NCI-H2029 (cell line): ENCODE data around the gene JPH4.

Experiments
- DNase-seq: peaks from one replicate; lab custom pipeline; 2025; lab: John Stamatoyannopoulos, UW

Gene JPH4

DNA sequence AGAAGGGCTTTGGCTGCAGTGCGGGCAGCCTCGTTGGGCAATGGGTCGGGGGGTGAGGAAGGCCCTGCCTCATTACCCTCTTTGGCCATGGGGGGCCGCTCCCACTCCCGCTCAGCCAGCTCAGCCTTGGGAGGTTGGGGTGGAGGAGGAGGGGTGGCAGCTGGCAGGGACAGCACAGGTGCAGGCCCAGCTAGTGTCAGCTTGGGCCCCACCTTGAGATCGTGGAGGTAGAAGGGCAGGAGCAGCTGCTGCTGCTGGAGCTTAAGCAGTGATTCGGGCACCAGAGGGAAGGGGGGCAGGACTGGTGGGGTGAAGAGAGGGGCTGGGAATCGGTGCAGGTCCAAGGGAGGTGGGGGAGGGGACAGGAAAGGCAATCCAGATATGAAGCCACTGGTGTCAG is 53.0 kb downstream of the JPH4 start:
- no peak for DNase-seq

DNA sequence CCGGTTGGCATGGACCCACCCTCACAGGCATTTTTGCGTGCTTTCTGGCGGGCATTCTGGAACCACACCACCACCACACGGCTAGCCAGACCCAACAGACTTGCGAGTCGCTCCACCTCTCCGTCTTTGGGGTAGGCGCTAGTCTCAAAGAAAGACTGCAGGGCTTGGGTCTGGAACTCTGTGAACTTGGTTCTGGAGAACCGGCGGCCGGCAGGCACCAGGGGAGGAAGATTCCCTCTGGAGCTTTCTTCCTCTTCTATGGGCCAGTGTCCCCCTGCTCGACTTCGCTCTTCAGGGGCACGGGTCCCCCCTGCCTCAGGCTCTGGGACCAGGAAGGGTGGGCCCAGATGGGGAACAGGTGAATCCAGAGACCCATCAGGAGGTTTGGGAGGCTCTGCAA is 53.6 kb downstream of the JPH4 start:
- no peak for DNase-seq

DNA sequence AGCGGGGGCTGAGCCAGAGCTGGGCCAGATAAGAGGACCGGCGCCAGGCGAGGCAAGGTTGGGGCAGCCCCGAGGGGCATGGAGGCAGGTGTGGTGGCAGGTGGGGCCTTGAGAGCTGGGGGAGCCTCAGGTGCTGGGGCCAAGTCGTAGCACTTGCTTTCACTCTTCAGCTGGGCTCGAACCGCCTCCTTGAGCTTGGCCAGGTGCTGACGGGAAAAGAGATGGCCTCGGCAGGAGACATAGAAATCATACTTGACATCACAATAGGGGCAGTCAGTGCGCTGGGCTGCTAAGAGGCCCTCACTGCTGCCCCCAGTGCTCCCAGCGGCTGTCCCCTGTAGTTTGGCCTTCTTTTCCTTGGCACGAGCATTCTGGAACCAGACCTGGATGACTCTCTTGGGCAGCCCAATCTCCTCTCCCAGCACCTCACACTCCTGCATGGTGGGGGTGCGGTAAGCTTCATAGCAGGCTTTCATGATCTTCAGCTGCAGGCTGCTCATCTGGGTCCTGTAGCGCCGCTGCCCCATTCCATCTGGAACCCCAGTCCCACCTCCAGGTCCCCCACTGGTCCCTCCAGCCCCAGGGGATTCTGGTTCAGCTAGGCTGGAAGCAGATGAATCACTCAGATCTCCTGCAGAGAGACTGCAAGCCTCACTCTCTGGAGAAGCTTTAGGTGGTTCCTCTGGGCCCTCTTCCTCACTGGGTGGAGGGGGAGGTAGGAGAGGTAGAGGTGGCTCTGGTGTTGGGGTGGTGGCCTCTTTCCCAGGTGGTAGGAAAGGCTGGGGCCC is 55.2 kb downstream of the JPH4 start:
- DNase-seq, result no peak

DNA sequence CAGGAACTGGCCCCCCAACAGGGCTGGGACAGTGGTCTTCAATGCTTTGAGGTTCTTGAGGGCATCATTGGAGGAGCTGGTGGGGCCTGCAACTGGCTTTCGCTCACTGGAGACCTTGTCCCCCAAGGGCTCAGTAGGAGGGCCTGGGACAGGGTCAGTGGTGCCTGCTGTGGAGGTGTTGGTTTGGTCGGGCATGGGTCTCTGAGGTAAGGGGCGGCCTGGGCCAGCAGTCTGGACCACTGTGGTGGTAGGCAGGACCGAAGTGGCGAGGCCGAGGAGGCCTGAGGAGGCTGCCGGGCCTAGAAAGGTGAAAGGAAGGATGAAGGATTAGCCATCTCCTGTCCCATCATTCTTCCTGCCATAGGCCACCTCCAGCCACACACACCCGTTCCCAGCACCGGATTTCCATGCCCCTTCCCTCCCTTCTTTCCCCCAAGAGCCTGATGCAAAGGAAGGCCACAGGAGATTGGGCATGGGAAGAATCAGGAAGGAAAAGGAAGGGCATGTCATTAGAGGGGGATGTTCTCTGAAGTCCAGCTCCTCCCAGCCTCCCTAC is 55.9 kb downstream of the JPH4 start:
- no peak for DNase-seq

DNA sequence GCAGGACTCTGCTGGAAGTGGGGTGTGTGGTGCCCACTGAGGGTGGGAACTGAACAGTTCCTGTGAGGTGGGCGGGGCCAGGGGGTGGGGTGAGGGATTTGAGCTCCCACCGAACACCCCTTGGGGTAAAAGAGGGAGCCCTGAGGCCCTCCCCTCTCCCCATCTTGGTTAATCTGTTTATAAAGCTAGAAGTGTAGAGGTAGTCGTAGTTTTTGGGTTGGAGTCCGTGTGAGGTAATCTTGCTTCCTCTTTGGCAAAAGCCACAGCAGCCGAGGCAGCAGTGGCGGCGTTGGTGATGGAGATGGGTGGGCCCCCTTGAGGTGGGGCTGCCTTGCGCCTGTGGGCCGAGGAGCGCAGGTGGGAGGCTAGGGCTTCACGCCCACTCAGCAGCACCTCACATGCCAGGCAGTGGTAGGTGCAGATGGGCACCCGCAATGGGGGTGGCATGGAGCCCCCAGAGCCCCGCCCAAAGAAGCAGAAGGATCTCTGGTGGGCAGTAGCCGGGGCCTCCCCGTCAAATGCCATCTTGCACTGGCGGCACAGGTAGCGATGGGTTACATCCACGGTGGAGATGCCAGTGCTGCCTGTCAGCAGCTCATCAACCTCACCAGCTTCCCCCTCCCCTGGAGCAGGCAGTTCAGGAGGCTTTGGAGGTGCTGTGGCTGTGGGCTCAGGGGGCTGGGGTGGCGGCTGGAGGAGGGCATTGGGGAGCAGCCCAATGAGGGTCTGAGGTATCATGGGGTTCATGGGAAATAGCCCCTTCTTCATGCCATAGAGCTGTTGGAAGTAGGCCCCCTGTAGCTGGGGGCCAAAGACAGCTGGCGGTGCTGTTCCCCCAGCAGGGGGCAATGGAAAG is 56.6 kb downstream of the JPH4 start:
- no peak for DNase-seq

DNA sequence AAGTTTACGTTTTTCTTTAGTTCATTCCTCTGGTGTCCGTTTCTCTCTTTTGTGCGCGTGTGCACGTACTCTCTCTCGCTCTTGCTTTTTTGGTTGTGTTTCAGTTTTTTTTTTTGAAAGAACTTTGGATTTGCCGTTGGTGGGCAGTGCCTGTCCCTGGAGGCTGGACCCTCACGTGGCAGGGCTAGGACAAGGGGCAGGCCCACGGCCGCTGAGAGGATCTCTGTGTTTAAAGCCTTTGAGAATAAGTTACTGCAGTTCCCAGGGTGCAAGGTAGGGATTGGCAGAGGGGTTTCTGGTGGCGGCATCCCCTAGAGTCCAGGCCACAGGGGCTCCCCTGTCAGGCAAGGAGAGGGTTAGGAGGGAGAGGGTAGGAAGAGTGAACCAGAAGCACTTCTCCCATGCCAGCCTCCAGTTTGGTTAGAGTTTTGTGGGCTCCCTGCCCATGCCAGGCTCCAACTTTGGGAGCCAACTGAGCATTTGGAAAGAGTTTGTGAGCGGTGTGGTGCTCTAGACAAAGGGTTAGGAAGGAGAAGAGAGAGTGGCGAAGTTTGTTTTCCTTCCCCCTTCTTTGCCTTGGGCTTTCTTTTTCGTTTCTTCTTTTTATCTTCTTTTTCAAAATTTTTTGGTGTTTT is 57.6 kb downstream of the JPH4 start:
- DNase-seq, result no peak

DNA sequence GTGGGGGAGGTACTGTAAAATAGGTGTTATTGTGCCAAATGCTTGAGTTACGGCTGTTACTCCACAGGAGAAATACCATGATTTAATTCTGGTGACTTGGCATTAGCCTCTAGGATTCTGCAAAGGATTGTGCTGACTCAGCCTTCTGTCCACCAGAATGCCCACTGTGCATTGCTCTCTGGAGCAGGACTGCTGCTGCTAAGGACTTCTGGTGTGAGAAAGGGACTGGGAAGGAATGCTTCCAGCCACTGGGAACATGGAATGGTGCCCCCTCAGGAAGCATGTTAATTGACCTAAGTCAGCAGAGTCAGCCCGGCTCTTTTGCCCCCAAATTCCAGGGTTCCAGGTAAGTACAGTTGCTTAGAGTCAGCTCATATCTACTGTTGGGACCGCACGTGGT is 59.9 kb downstream of the JPH4 start:
- DNase-seq, result no peak
